ENCODE data around the gene CRYL1. TPM values are rescaled to one million over a fixed set of nuclear protein-coding genes. Genes with fewer than 3 reads are reported as not detected.

The CRYL1 gene
- total and polyA plus RNA-seq, 2 of the 8 experiments (the other 6 are each of a cell fraction or from before 2014, with no cell fraction given) = 1.9 to 6.4 TPM

GRCh38 chr13:20391597-20392452, 133.8 kb downstream of the CRYL1 start (continued):
- TF ChIP-seq ATF3 (IDR thresholded peaks at IDR 0.05; ENCODE audit: insufficient read depth, low read depth, low read length) (no peak), CBX8 (IDR thresholded peaks at IDR 0.05; ENCODE audit: borderline replicate concordance, low read depth, low read length) (no peak), SIN3A (conservative IDR thresholded peaks at IDR 0.05 in 1 of 2, IDR thresholded peaks at IDR 0.05 in 1 of 2; ENCODE audit: low read depth in 1 of 2, low read length in 2 of 2) (no peak), RFX5 (IDR thresholded peaks at IDR 0.05; ENCODE audit: borderline replicate concordance, low read depth, low read length) (no peak), CTBP2 (IDR thresholded peaks at IDR 0.05; ENCODE audit: borderline replicate concordance, insufficient read depth, insufficient read length, low read length) (no peak)
